Panc1 (cell line): ENCODE measurements around the gene TSTD2. TPM values are rescaled to one million over a fixed set of nuclear protein-coding genes. Genes with fewer than 3 reads are reported as not detected.

ENCODE experiments used
- ATAC-seq: fragments of 200-7000 bp; cut with Tn5 transposase; 2 replicates; pipeline ENCODE4 v1.9.1; 2020; ENCODE audit warnings: mild to moderate bottlenecking, moderate library complexity
- BruUV-seq: library from RNA; stranded (reverse); fragments of 400-500 nt; replicated peaks from 2 replicates; lab custom pipeline; 2021; lab: Mats Ljungman, UMichigan
- CTCF ChIA-PET: fragments of 300-600 bp; sonication (Branson Sonifier 250); formaldehyde crosslinking; loops from one replicate; lab custom pipeline; 2022; ENCODE audit warnings: antibody characterized with exemption; lab: Charles Lee
- POLR2A ChIA-PET: fragments of 300-600 bp; sonication (Branson Sonifier 250); formaldehyde crosslinking; loops from one replicate; lab custom pipeline; 2022; ENCODE audit warnings: antibody characterized with exemption; lab: Charles Lee
- DNase-seq: peaks from one replicate; pipeline ENCODE4 v3.0.0-alpha.2; 2010; ENCODE audit warnings: low read depth, low spot score
- H3K27ac ChIP-seq: 2 replicates; pipeline ENCODE4 v1.5.1; 2011; ENCODE audit warnings: mild to moderate bottlenecking, low read length, inconsistent platforms
- H3K27me3 ChIP-seq: fragments of 200-500 bp; sonication (Bioruptor generic); 2 replicates; pipeline ENCODE4 v1.6.0; 2014; ENCODE audit warnings: low read length, inconsistent platforms; ENCODE audit not compliant: control insufficient read depth, insufficient read depth
- H3K36me3 ChIP-seq: fragments of 200-500 bp; sonication (Bioruptor generic); 2 replicates; pipeline ENCODE4 v1.5.1; 2014; ENCODE audit warnings: inconsistent platforms, mild to moderate bottlenecking, low read length, moderate library complexity; ENCODE audit not compliant: control insufficient read depth, insufficient read depth
- H3K4me1 ChIP-seq: 2 replicates; pipeline ENCODE4 v1.5.1; 2011; ENCODE audit warnings: inconsistent platforms, mild to moderate bottlenecking, low read length, moderate library complexity; ENCODE audit not compliant: control insufficient read depth, insufficient read depth
- H3K4me3 ChIP-seq, 2 experiments: 2 replicates each; pipeline ENCODE4 v1.5.1; 2011 to 2012; ENCODE audit warnings: low read depth in 2 of 2, low read length in 2 of 2, mild to moderate bottlenecking in 2 of 2, inconsistent platforms in 1 of 2, moderate library complexity in 1 of 2
- H3K9me3 ChIP-seq: fragments of 200-500 bp; sonication (Bioruptor generic); 2 replicates; pipeline ENCODE4 v1.5.1; 2014; ENCODE audit warnings: low read depth, mild to moderate bottlenecking, inconsistent platforms, low read length, moderate library complexity; ENCODE audit not compliant: control insufficient read depth, insufficient read depth
- CTCF ChIP-seq: fragments of 450-650 bp; IDR thresholded peaks from 2 replicates; pipeline ENCODE4 v1.5.1; 2017; ENCODE audit warnings: mild to moderate bottlenecking
- POLR2AphosphoS5 ChIP-seq: IDR thresholded peaks from 2 replicates; pipeline ENCODE4 v1.6.1; 2012; ENCODE audit warnings: mild to moderate bottlenecking, low read depth, low read length, moderate library complexity
- REST ChIP-seq, 2 experiments: IDR thresholded peaks; 2 replicates each; pipeline ENCODE4 v1.6.1; 2011 to 2012; ENCODE audit warnings: low read depth in 2 of 2, control low read depth in 1 of 2, low read length in 1 of 2, mild to moderate bottlenecking in 1 of 2, moderate library complexity in 1 of 2; ENCODE audit not compliant: insufficient read depth in 1 of 2
- SIN3A ChIP-seq: IDR thresholded peaks from 2 replicates; pipeline ENCODE4 v1.6.1; 2012; ENCODE audit warnings: low read depth, mild to moderate bottlenecking, low read length, moderate library complexity, borderline replicate concordance; ENCODE audit not compliant: insufficient read depth
- TCF7L2 ChIP-seq: IDR thresholded peaks from 2 replicates; pipeline ENCODE4 v1.6.1; 2011; ENCODE audit warnings: mild to moderate bottlenecking, low read depth, low read length, inconsistent platforms
- in situ Hi-C: cut with HindIII; loops from 2 replicates; pipeline ENCODE4 v1.10.0; 2016; ENCODE audit warnings: low sequenced_read_pairs, low pct_unique_long_range_greater_than_20kb
- intact Hi-C: fragments of 100-400 bp; cut with micrococcal nuclease; formaldehyde crosslinking; loops from one replicate; pipeline ENCODE4 v1.10.0; 2022; ENCODE audit not compliant: unreplicated experiment
- total RNA-seq: library from RNA; stranded (reverse); gene quantifications from one replicate; pipeline ENCODE4 v1.2.1, GENCODE V29; 2021; ENCODE audit not compliant: unreplicated experiment

Gene TSTD2
- total RNA-seq, 1 experiment from 2014 or later: 10.1 TPM

- H3K9me3 ChIP-seq: no peaks in the 10 kb centered on the region
- no peaks in the 10 kb centered on the region for H3K4me1 ChIP-seq
- in situ Hi-C loops (no loop called here), intact Hi-C loops (no loop called here)
- BruUV-seq: no TSS peak
- peaks cover 30% of the 10 kb centered on the region for H3K36me3 ChIP-seq
- no peak overlapping the region for H3K4me3 ChIP-seq
- ATAC-seq (no peak), DNase-seq (no peak)
- TF ChIP-seq TCF7L2 (no peak), POLR2AphosphoS5 (no peak), SIN3A (no peak), REST (IDR thresholded peaks at IDR 0.05; ENCODE audit: insufficient read depth in 1 of 2, low read depth in 2 of 2, low read length in 1 of 2) (no peak), CTCF (no peak)
- H3K27ac ChIP-seq: no peak overlapping the region
- no peaks in the 10 kb centered on the region for H3K27me3 ChIP-seq
- ChIA-PET CTCF (no interaction called here), POLR2A (no interaction called here)
Observed at GRCh38 chr9:97660340-97660739, 27.2 kb upstream of the TSTD2 start.

GRCh38 chr9:97659771-97660170, 26.6 kb upstream of the TSTD2 start:
- Histone ChIP-seq H3K27me3 (no peaks in the 10 kb centered on the region), H3K36me3 (peaks cover 26% of the 10 kb centered on the region), H3K4me3 (no peak overlapping the region), H3K27ac (no peak overlapping the region), H3K4me1 (no peaks in the 10 kb centered on the region), H3K9me3 (no peaks in the 10 kb centered on the region)
- BruUV-seq: no TSS peak
- ChIA-PET CTCF (no interaction called here), POLR2A (no interaction called here)
- in situ Hi-C loops (no loop called here), intact Hi-C loops (no loop called here)
- ATAC-seq: no peak
- TF ChIP-seq TCF7L2 (no peak), REST (IDR thresholded peaks at IDR 0.05; ENCODE audit: insufficient read depth in 1 of 2, low read depth in 2 of 2, low read length in 1 of 2) (no peak), POLR2AphosphoS5 (no peak), CTCF (no peak), SIN3A (no peak)
- no peak for DNase-seq
